HCEC 1CT (cell line): ENCODE measurements around the gene FAM89B.

ENCODE experiments used
- DNase-seq: peaks from one replicate; pipeline ENCODE4 v3.0.0-alpha.2; 2017

The FAM89B gene

DNA sequence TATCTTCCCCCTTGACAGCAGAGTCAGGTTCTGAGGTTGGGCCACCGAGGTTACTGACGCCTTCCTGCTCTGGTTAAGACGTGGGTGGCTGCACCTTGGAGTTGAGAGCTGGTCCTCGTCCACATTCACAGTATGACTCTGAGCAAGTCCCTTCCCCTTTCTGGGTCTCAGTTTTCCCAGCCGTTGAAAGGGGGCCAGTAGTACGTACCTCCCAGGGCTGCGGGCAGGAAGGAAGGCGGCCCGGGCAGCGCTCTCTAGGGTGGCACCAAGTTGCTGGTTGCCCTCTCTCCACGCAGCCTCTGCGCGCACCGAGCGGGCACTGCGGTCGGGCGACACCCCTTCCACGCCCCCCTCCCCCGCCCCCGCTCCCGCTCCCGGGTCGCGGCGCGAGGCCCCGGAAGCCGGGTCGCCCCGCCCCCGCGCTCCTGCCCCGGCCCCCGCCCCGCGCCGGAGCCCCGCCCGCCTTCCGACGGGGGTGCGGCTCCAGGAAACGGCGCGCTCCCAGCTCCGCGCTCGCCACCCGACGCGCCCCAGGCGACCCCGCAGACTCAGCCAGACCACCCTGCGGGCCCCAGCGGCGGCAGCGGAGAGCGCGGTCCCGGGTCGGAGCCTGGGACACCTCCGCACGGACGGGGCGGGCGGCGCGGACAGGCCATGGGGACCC is 3.4 kb downstream of the FAM89B start, which contains the start of gene EHBP1L1:
EHBP1L1 (plus strand) TSS at position 486 of the 664 bp plus-strand sequence. CDS start 250 bp downstream, outside the sequence.
- peak; percentile 32 for DNase-seq

GRCh38 chr11:65576232-65576866 is 4.0 kb downstream of the FAM89B start:
- DNase-seq: no peak

DNA sequence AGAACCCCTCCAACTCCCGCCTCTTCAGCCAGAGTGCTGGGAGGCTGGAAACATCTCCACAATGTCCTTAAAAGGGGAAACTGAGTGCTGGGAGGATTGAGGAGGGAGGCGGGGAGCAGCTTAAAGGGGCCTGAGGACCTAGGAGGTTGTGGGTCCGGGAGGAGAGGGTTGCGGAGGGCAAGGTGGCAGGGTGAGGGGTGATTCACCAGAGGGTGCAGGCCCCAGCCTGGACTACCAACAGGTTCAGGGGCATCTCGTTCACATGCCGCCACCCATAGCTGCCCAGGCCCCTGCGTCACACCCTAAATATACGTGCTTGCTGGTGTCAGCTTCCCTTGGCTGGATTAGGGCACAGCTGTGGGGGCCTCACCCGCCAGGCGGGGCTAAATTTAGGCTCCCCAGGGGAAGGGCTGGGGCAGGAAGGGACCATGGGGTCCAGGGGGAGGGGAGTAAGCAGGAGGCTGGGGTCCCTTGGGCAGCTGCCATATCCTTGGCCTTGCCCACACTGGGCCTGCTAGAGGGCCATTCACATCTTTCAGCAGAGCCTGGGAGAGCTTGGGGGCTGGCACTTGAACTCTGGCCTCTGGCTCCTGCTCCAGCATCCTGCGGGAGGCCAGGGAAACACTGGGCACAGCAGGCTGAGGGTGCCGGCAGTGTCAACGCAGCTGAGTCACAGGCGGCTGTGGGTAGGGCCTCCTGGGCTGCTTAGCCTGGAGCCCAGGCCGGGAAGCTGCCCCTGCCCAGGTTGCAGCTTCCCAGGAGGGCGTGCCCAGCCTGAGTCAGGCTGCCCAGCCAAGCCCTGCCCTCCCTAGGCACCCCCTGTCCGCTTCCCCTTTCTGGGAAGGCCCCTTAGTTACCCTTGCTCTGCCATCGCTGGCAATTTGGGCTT is 4.8 kb downstream of the FAM89B start:
- DNase-seq: peak; percentile 70

DNA sequence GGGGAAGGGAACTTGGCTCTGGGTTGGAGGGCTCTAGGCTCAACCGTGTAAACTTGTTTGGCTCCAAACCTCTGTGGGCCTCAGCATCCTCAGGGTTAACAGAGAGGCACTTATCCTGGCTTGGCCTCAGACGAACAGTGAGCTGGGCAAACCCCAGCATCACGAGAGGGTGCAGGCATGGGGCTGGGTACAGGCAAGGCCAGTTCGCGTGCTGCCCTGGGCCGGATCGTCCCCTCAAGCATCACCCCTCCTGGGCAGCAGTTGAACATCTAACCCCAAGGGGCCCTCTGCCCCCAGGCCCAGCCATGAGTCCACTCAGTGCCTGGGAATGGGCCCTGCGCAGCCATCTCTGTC is 5.4 kb downstream of the FAM89B start:
- no peak for DNase-seq

GRCh38 chr11:65578134-65578533 is 5.8 kb downstream of the FAM89B start:
- no peak for DNase-seq

DNA sequence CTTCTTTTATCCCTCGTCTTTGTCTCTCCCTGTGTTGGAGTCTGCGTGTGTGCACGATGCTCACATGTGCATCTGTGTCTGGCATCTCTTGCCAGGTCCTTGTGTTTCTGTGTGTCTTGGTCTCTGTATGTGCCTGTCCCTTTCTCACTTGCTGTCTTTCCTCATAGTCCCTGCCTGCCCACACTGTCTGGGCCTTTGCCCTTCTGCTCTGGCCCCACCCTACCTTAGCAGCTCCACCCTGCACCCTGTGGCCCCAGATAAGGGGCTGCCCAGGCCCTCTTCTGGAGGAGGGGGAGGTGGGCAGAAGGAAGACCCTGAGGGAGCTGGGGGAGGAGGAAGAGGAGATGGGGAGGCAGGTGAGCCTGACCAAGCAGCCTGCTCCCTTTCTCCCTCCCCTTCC is 6.3 kb downstream of the FAM89B start:
- DNase-seq: no peak

GRCh38 chr11:65579291-65579690 is 7.0 kb downstream of the FAM89B start:
- no peak for DNase-seq

- no peak for DNase-seq
Observed at GRCh38 chr11:65580031-65580692, 7.8 kb downstream of the FAM89B start.

DNA sequence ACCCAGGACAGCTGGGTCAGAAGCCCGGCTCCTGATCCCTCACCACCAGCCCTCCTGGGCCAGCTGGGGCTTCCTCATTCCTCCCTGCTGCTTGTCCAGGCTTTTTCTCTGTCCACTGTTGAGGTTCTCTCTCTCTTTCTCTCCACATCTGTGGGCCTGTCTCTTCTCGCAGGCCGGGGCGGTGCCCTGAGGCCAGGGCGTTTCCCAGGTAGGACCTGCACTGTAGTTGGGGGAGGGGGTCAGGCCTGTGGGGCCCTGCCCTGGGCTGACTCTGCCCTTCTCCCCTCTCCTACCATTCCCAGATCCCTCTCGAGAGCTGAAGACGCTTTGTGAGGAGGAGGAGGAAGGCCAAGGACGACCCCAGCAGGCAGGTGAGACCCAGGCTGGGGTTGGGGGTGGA is 8.4 kb downstream of the FAM89B start:
- DNase-seq: no peak

DNA sequence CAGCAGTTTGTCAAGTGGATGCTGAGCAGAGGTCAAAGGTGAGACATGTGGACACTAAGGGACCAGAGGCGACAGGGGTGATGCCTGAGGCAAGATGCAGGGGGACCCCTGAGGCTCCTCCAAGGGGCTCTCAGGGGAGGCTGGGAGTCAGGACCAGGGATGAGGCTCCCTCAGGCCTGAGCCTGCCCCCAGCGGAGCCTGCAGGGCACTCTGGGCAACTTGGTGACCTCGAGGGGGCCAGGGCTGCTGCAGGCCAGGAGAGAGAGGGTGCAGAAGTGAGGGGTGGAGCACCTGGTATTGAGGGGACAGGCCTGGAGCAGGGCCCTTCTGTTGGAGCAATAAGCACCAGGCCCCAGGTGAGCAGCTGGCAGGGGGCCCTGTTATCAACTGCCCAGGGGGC is 9.6 kb downstream of the FAM89B start:
- DNase-seq: no peak

DNA sequence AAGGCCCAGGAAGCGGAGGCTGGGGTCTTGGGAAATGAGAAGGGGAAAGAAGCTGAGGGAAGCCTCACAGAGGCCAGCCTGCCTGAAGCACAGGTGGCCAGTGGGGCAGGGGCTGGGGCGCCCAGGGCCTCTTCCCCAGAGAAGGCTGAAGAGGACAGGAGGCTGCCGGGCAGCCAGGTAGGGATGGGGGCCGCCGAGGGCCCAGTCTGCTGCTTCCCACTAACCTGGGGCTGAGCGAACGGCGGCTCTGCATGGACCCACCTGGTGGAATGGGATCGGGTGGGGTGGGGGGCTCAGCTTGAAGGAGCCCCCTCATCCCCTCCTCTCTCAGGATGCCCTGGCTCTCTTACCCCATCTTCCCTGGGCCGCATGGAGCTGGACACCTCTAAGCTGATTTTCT is 11.3 kb downstream of the FAM89B start:
- no peak for DNase-seq

DNA sequence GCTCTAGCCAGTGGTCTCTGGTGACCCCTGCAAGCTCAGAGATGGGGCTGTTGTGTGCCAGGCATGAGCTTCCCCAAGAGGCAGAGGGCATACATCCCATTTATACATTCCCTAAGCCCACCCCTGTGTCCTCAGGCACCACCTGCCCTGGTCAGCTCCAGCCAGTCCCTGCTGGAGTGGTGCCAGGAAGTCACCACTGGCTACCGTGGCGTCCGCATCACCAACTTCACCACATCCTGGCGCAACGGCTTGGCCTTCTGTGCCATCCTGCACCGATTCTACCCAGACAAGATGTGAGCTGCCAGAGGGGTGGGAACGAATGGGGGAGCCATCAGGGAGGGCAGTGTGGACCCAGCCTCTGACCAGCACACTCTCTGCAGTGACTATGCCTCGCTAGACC is 11.8 kb downstream of the FAM89B start:
- no peak for DNase-seq

DNA sequence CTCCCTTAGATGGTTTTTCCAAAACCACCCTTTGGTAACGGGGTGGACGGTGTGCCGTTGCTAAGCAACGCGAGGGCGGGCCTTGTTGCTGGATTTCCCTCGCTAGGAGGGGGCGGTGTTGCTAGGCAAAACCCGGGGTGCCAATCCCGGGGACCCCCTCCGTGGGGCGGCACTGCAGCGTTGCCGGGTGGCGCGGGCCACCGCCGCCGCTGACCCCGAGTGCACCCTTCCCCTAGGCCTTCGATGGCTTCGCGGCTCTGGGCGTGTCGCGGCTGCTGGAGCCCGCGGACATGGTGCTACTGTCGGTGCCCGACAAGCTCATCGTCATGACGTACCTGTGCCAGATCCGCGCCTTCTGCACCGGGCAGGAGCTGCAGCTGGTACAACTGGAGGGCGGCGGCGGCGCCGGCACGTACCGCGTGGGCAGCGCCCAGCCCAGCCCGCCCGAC is 12.4 kb downstream of the FAM89B start:
- DNase-seq: no peak

DNA sequence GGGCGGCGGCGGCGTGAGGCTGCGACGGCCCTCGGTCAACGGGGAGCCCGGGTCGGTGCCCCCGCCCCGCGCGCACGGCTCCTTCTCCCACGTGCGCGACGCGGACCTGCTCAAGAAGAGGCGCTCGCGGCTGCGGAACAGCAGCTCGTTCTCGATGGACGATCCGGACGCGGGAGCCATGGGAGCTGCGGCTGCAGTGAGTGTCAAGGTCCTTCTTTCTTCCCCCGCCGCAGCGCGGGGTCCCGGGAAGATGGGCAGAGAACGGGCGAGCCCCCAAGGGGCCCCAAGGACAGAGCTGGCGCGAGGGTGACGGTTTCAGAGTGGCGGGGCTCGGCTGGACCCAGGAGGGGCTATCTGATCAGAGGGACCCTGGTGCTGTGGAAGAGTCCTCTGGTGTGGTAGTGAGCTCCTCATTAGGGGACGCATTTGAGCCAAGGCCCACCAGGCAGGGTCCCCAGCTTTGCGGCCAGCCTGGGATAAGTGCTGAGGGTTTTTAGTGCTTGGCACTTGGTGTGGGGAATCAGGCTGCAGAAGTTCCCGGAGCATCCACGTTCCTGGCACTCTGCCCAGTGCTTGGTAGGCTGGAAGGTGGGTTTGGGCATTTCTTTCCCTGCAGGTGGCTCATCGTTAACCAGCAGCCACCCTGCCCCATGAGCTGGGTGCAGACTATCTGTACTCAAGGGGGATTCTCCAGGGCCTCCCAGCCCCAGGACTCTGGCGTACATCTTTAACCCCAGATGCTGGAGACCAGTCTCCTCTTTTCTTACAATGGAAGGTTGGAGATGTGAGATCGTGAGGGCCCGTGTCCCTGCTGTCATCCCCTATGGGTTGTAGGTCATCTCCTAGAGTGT is 13.3 kb downstream of the FAM89B start:
- DNase-seq: no peak

- DNase-seq: no peak
Observed at GRCh38 chr11:65586247-65586630, 13.9 kb downstream of the FAM89B start.

GRCh38 chr11:65586676-65587075 is 14.3 kb downstream of the FAM89B start:
- no peak for DNase-seq

GRCh38 chr11:65588199-65589054 is 16.1 kb downstream of the FAM89B start:
- peak; percentile 43 for DNase-seq

GRCh38 chr11:65589444-65590239 is 17.3 kb downstream of the FAM89B start:
- DNase-seq: no peak

DNA sequence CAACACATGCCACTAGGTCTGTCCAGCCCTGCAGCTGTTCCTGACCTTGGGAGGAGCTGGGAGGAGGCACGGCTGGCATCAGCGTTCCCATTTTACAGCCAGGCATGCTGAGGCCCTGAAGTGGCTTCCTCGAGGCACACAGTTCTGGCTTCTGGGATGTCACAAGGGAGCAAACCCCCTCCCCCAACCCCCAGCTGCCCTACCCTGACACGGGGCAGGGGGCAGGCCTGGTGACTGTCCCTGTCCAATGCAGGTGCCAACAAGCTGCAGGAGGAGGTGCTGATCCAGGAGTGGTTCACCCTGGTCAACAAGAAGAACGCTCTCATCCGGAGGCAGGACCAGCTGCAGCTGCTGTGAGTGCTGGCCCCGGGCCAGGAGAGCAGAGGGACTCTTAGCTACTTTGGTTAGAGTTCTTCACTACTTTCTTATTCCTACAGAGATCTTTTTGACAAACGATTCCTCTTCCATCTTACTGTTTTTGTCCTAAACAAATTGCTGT is 18.0 kb downstream of the FAM89B start:
- no peak for DNase-seq
